A172 (cell line): ENCODE results near the gene PMPCA. TPM values are rescaled to one million over a fixed set of nuclear protein-coding genes. Genes with fewer than 3 reads are reported as not detected.
A peak's percentile ranks its signal among the peaks of the same experiment; 100 is the strongest.
"Not testable (repeated sequence)": the region's sequence is repeated elsewhere in the genome, so short reads cannot be mapped to it uniquely, and the experiment has no call there.

Experiments used
- DNase-seq: peaks from one replicate; pipeline ENCODE4 v3.0.0-alpha.2; 2015; ENCODE audit warnings: low spot score
- total RNA-seq: library from RNA; depleted of rRNA; stranded (reverse); fragments of >200 nt; shearing (Covaris generic); gene quantifications from 2 replicates; pipeline ENCODE4 v1.2.3, GENCODE V29; 2014

PMPCA gene
- total RNA-seq, 1 experiment from 2014 or later, result 135 TPM

GRCh38 chr9:136394312-136395019, 16.0 kb upstream of the PMPCA start:
- no peak for DNase-seq

- no peak for DNase-seq
Observed at GRCh38 chr9:136395020-136395340, 15.5 kb upstream of the PMPCA start.

GRCh38 chr9:136395345-136396218, 14.9 kb upstream of the PMPCA start:
- DNase-seq, result no peak

GRCh38 chr9:136396219-136396515, 14.3 kb upstream of the PMPCA start:
- DNase-seq, result no peak

GRCh38 chr9:136397643-136398042, 12.8 kb upstream of the PMPCA start:
- no peak for DNase-seq

- no peak for DNase-seq
Observed at GRCh38 chr9:136398286-136398685, 12.2 kb upstream of the PMPCA start.

GRCh38 chr9:136399176-136400037, 11.1 kb upstream of the PMPCA start:
- peak; percentile 31 for DNase-seq

GRCh38 chr9:136400038-136400834, 10.2 kb upstream of the PMPCA start, which contains the start of gene SNAPC4:
Gene SNAPC4 (minus strand): TSS chr9:136400170. CDS start chr9:136398428, 1,742 bp downstream.
- DNase-seq, result peak; percentile 83

- no peak for DNase-seq
Observed at GRCh38 chr9:136401173-136401922, 9.1 kb upstream of the PMPCA start.

GRCh38 chr9:136402067-136402466, 8.4 kb upstream of the PMPCA start:
- DNase-seq, result no peak

- DNase-seq, result no peak
Observed at GRCh38 chr9:136403538-136403914, 6.9 kb upstream of the PMPCA start.

- no peak for DNase-seq
Observed at GRCh38 chr9:136403915-136404800, 6.3 kb upstream of the PMPCA start.

- no peak for DNase-seq
Observed at GRCh38 chr9:136404801-136405136, 5.7 kb upstream of the PMPCA start.

GRCh38 chr9:136405481-136405880, 5.0 kb upstream of the PMPCA start:
- DNase-seq, result no peak

- not testable (repeated sequence) for DNase-seq
Observed at GRCh38 chr9:136405904-136406303, 4.6 kb upstream of the PMPCA start.

- DNase-seq, result not testable (repeated sequence)
Observed at GRCh38 chr9:136407061-136407460, 3.4 kb upstream of the PMPCA start.

GRCh38 chr9:136407911-136408310, 2.5 kb upstream of the PMPCA start:
- DNase-seq, result no peak

- peak; percentile 57 for DNase-seq
Observed at GRCh38 chr9:136409557-136410455, 652 bp upstream of the PMPCA start.

- DNase-seq, result no peak
Observed at GRCh38 chr9:136411378-136411777, 920 bp downstream of the PMPCA start.
